Stimulated activated CD8-positive, alpha-beta memory T cell treated with anti-CD3 and anti-CD28 coated beads, Interleukin-7, amount 100 ng/mL, for 4 hours (primary cell): ENCODE measurements around the gene AHDC1.

Source experiments
- DNase-seq, 2 donors: peaks; one replicate each; pipeline ENCODE4 v3.0.0-alpha.2; 2020; ENCODE audit warnings: low read depth in 2 of 2

Gene AHDC1

GRCh38 chr1:27536010-27536757 lies 67.8 kb downstream of the AHDC1 start:
- no peak for DNase-seq

GRCh38 chr1:27535386-27535785 lies 68.6 kb downstream of the AHDC1 start:
- DNase-seq, result no peak

- DNase-seq, result no peak
These were observed 71.8 kb downstream of the AHDC1 start for GRCh38 chr1:27531959-27532685.

- no peak for DNase-seq
These were observed 73.8 kb downstream of the AHDC1 start for GRCh38 chr1:27530192-27530591.

GRCh38 chr1:27529704-27530018 lies 74.3 kb downstream of the AHDC1 start:
- no peak for DNase-seq

- no peak for DNase-seq
These were observed 74.9 kb downstream of the AHDC1 start for GRCh38 chr1:27528818-27529703.

- DNase-seq, result peak in 1 of 2 donors; percentile 52
These were observed 75.8 kb downstream of the AHDC1 start for GRCh38 chr1:27527890-27528817.

- no peak for DNase-seq
These were observed 76.6 kb downstream of the AHDC1 start for GRCh38 chr1:27527223-27527889.

- DNase-seq, result no peak
These were observed 77.2 kb downstream of the AHDC1 start for GRCh38 chr1:27526569-27527222.

- DNase-seq, result peak in 1 of 2 donors; percentile 20
These were observed 78.4 kb downstream of the AHDC1 start for GRCh38 chr1:27525296-27526272.

GRCh38 chr1:27523337-27524020 lies 80.5 kb downstream of the AHDC1 start:
- DNase-seq, result no peak

GRCh38 chr1:27522432-27523336 lies 81.3 kb downstream of the AHDC1 start:
- peak in 1 of 2 donors; percentile 48 for DNase-seq

GRCh38 chr1:27521861-27522431 lies 82.0 kb downstream of the AHDC1 start:
- DNase-seq, result no peak

GRCh38 chr1:27521336-27521831 lies 82.6 kb downstream of the AHDC1 start:
- DNase-seq, result peak in 1 of 2 donors; percentile 68

- no peak for DNase-seq
These were observed 83.3 kb downstream of the AHDC1 start for GRCh38 chr1:27520651-27521050.

GRCh38 chr1:27519331-27520258 lies 84.3 kb downstream of the AHDC1 start:
- no peak for DNase-seq
